GM12878 (cell line): ENCODE data around the gene SYNGR3. TPM values are rescaled to one million over a fixed set of nuclear protein-coding genes. Genes with fewer than 3 reads are reported as not detected.

Experiments used
- BHLHE40 ChIP-seq, 2 experiments: fragments of 450-650 bp in 1 of 2; IDR thresholded peaks; 2 replicates each; pipeline ENCODE4 v1.6.1; 2011 to 2017; ENCODE audit warnings: low read depth in 2 of 2, borderline replicate concordance in 1 of 2, improper control_type of control experiment in 1 of 2, low read length in 1 of 2, mild to moderate bottlenecking in 1 of 2
- ETV6 ChIP-seq, 2 experiments: fragments of 450-650 bp in 1 of 2; IDR thresholded peaks in 1 of 2; conservative IDR thresholded peaks in 1 of 2; 2 replicates each; pipeline ENCODE4 v1.6.1; 2014; ENCODE audit warnings: antibody characterized with exemption in 1 of 2, borderline replicate concordance in 1 of 2, low read depth in 1 of 2, mild to moderate bottlenecking in 1 of 2, moderate library complexity in 1 of 2
- IKZF1 ChIP-seq: fragments of 450-650 bp; conservative IDR thresholded peaks from 2 replicates; pipeline ENCODE4 v1.6.1; 2017; ENCODE audit warnings: antibody characterized with exemption, mild to moderate bottlenecking
- IKZF2 ChIP-seq, 2 experiments: fragments of 450-650 bp; IDR thresholded peaks; 2 replicates each; pipeline ENCODE4 v1.6.1; 2017; ENCODE audit warnings: mild to moderate bottlenecking in 2 of 2, moderate library complexity in 2 of 2
- MEF2A ChIP-seq: IDR thresholded peaks from 2 replicates; pipeline ENCODE4 v1.6.1; 2011; ENCODE audit warnings: low read depth, mild to moderate bottlenecking, low read length, moderate library complexity; ENCODE audit not compliant: insufficient read depth
- NBN ChIP-seq: fragments of 450-650 bp; IDR thresholded peaks from 2 replicates; pipeline ENCODE4 v1.6.1; 2016
- NFXL1 ChIP-seq: fragments of 450-650 bp; IDR thresholded peaks from 2 replicates; pipeline ENCODE4 v1.6.1; 2017; ENCODE audit warnings: antibody characterized with exemption, mild to moderate bottlenecking, borderline replicate concordance
- PBX3 ChIP-seq: IDR thresholded peaks from 2 replicates; pipeline ENCODE4 v1.6.1; 2011; ENCODE audit warnings: mild to moderate bottlenecking, low read depth, low read length, moderate library complexity; ENCODE audit not compliant: insufficient replicate concordance
- STAT3 ChIP-seq: IDR thresholded peaks from 2 replicates; pipeline ENCODE4 v1.6.1; 2011; ENCODE audit warnings: low read depth, low read length, improper control_type of control experiment
- TARDBP ChIP-seq: IDR thresholded peaks from 2 replicates; pipeline ENCODE4 v1.6.1; 2016; ENCODE audit warnings: borderline replicate concordance
- ZBTB33 ChIP-seq: fragments of 450-650 bp; IDR thresholded peaks from 2 replicates; pipeline ENCODE4 v1.6.1; 2017; ENCODE audit warnings: mild to moderate bottlenecking
- ZNF274 ChIP-seq: IDR thresholded peaks from one replicate; pipeline ENCODE4 v1.8.0; 2011; ENCODE audit not compliant: insufficient read length, insufficient read depth
- ZNF384 ChIP-seq: IDR thresholded peaks from 2 replicates; pipeline ENCODE4 v1.6.1; 2012; ENCODE audit warnings: low read depth, mild to moderate bottlenecking, low read length, improper control_type of control experiment, borderline replicate concordance
- ZNF592 ChIP-seq: fragments of 450-650 bp; IDR thresholded peaks from 2 replicates; pipeline ENCODE4 v1.6.1; 2017; ENCODE audit warnings: mild to moderate bottlenecking, moderate library complexity
- ZZZ3 ChIP-seq: IDR thresholded peaks from 2 replicates; pipeline ENCODE4 v1.6.1; 2011; ENCODE audit warnings: low read depth; ENCODE audit not compliant: control insufficient read depth, insufficient read length
- polyA plus RNA-seq, 11 experiments: library from polyadenylated mRNA; depleted of rRNA in 4 of 11; unstranded in 6 of 11; stranded (reverse) in 5 of 11; fragments of >200 nt; fragmentation: Nextera tagmentation in 4 of 11; fragmentation: Illumina TruSeq in 1 of 11; extraction: Ambion mirVana in 4 of 11; extraction: Trizol in 1 of 11; gene quantifications; 1 replicate in 1 of 11; 2 replicates in 10 of 11; pipeline versions ENCODE4 v1.2.1 to v1.2.3, GENCODE V29; 2011 to 2016; ENCODE audit warnings: inconsistent platforms in 2 of 11, missing spikeins in 2 of 11, low read depth in 1 of 11
- total RNA-seq, 4 experiments: library from RNA; depleted of rRNA in 3 of 4; stranded (reverse); fragments of >200 nt in 3 of 4; fragmentation: Illumina TruSeq in 1 of 4; extraction: Trizol in 1 of 4; gene quantifications; 2 replicates each; pipeline versions ENCODE4 v1.2.1 to v1.2.3, GENCODE V29; 2013 to 2021

Gene SYNGR3
- total and polyA plus RNA-seq, 10 of the 15 experiments (the other 5 are each of a cell fraction or from before 2014, with no cell fraction given) = 1.2 to 18.1 (median 6.6) TPM

- TF ChIP-seq TARDBP (no peak), NBN (0 out of 2 replicates have a peak, but pooled peaks have one; percentile 50), STAT3 (no peak), BHLHE40 (IDR thresholded peaks at IDR 0.05; ENCODE audit: borderline replicate concordance in 1 of 2, low read depth in 2 of 2, low read length in 1 of 2) (peak in 1 of 2 experiments; percentile 8; a peak in 1 of 4 replicates), ETV6 (conservative IDR thresholded peaks at IDR 0.05 in 1 of 2, IDR thresholded peaks at IDR 0.05 in 1 of 2; ENCODE audit: borderline replicate concordance in 1 of 2, low read depth in 1 of 2) (no peak), ZZZ3 (no peak), ZBTB33 (no peak), PBX3 (no peak), IKZF2 (IDR thresholded peaks at IDR 0.05) (0 out of 4 replicates have a peak, but pooled peaks of 1 of the 2 experiments have one; percentile 9), MEF2A (no peak), ZNF274 (no peak), ZNF592 (no peak), ZNF384 (no peak), NFXL1 (no peak), IKZF1 (0 out of 2 replicates have a peak, but pooled peaks have one; percentile 30)
Measured at GRCh38 chr16:1981398-1981836, 8.4 kb upstream of the SYNGR3 start, which contains the start of gene NOXO1 (continued).
